H9 (cell line): Measurements from ENCODE around the gene ZFYVE28. TPM values are rescaled to one million over a fixed set of nuclear protein-coding genes. Genes with fewer than 3 reads are reported as not detected.

Source experiments
- DNase-seq: peaks from one replicate; pipeline ENCODE4 v3.0.0-alpha.2; 2017
- H2AFZ ChIP-seq: one replicate; pipeline ENCODE4 v1.6.1; 2013; ENCODE audit warnings: mild to moderate bottlenecking, low read length, control low read depth, moderate library complexity
- H2AK5ac ChIP-seq: 2 replicates; pipeline ENCODE4 v1.6.1; 2013; ENCODE audit warnings: low read length, control low read depth, mixed read lengths; ENCODE audit not compliant: insufficient read length
- H2BK120ac ChIP-seq: one replicate; pipeline ENCODE4 v1.6.1; 2013; ENCODE audit warnings: low read depth, mild to moderate bottlenecking, low read length, control low read depth, inconsistent platforms; ENCODE audit not compliant: poor library complexity, severe bottlenecking
- H2BK12ac ChIP-seq: 2 replicates; pipeline ENCODE4 v1.6.1; 2013; ENCODE audit warnings: low read length, control low read depth, mixed read lengths, low read depth; ENCODE audit not compliant: insufficient read length
- H2BK15ac ChIP-seq: 2 replicates; pipeline ENCODE4 v1.6.1; 2013; ENCODE audit warnings: low read depth, low read length, control low read depth
- H2BK20ac ChIP-seq: one replicate; pipeline ENCODE4 v1.6.1; 2013; ENCODE audit warnings: low read depth, mild to moderate bottlenecking, low read length, control low read depth, inconsistent platforms; ENCODE audit not compliant: poor library complexity, severe bottlenecking
- H2BK5ac ChIP-seq: 2 replicates; pipeline ENCODE4 v1.6.1; 2013; ENCODE audit warnings: low read length, control low read depth, mixed read lengths; ENCODE audit not compliant: insufficient read length
- H3K14ac ChIP-seq: 2 replicates; pipeline ENCODE4 v1.6.1; 2013; ENCODE audit warnings: low read length, control low read depth; ENCODE audit not compliant: insufficient read depth
- H3K18ac ChIP-seq: 2 replicates; pipeline ENCODE4 v1.6.1; 2013; ENCODE audit warnings: low read depth, mild to moderate bottlenecking, mixed read lengths, low read length, control low read depth; ENCODE audit not compliant: insufficient read length
- H3K23ac ChIP-seq: 2 replicates; pipeline ENCODE4 v1.6.1; 2013; ENCODE audit warnings: low read length, control low read depth, mixed read lengths, low read depth; ENCODE audit not compliant: insufficient read length
- H3K23me2 ChIP-seq: 2 replicates; pipeline ENCODE4 v1.6.1; 2013; ENCODE audit warnings: low read depth, mild to moderate bottlenecking, mixed read lengths, low read length, control low read depth; ENCODE audit not compliant: insufficient read length, poor library complexity, severe bottlenecking
- H3K27ac ChIP-seq: 2 replicates; pipeline ENCODE4 v1.5.1; 2013; ENCODE audit warnings: low read length, control low read depth, mixed read lengths, low read depth; ENCODE audit not compliant: insufficient read length
- H3K27me3 ChIP-seq: 2 replicates; pipeline ENCODE4 v1.6.1; 2013; ENCODE audit warnings: low read length, control low read depth, inconsistent platforms; ENCODE audit not compliant: insufficient read depth
- H3K4ac ChIP-seq: 2 replicates; pipeline ENCODE4 v1.6.1; 2013; ENCODE audit warnings: low read depth, mild to moderate bottlenecking, control low read depth, inconsistent platforms, low read length, moderate library complexity
- H3K4me1 ChIP-seq: 2 replicates; pipeline ENCODE4 v1.6.1; 2013; ENCODE audit warnings: low read length, control low read depth, inconsistent platforms; ENCODE audit not compliant: insufficient read depth
- H3K4me2 ChIP-seq: 2 replicates; pipeline ENCODE4 v1.6.1; 2013; ENCODE audit warnings: low read length, control low read depth, mixed read lengths; ENCODE audit not compliant: insufficient read length, insufficient read depth
- H3K56ac ChIP-seq: 2 replicates; pipeline ENCODE4 v1.6.1; 2013; ENCODE audit warnings: low read depth, mild to moderate bottlenecking, mixed read lengths, low read length, control low read depth; ENCODE audit not compliant: insufficient read length
- H3K79me1 ChIP-seq: 2 replicates; pipeline ENCODE4 v1.6.1; 2013; ENCODE audit warnings: low read depth, mild to moderate bottlenecking, moderate library complexity, low read length, control low read depth, inconsistent platforms; ENCODE audit not compliant: insufficient read depth, poor library complexity, severe bottlenecking
- H3K79me2 ChIP-seq: 2 replicates; pipeline ENCODE4 v1.6.1; 2013; ENCODE audit warnings: low read length, control low read depth, inconsistent platforms; ENCODE audit not compliant: insufficient read depth
- H3K9ac ChIP-seq: 2 replicates; pipeline ENCODE4 v1.6.1; 2013; ENCODE audit warnings: low read length, control low read depth, mixed read lengths; ENCODE audit not compliant: insufficient read length; ENCODE audit errors: extremely low read depth
- H3K9me3 ChIP-seq: one replicate; pipeline ENCODE4 v1.6.1; 2013; ENCODE audit warnings: low read depth, low read length, inconsistent platforms; ENCODE audit not compliant: control insufficient read depth
- H3T11ph ChIP-seq: one replicate; pipeline ENCODE4 v1.6.1; 2013; ENCODE audit warnings: mild to moderate bottlenecking, low read length, control low read depth, inconsistent platforms
- H4K20me1 ChIP-seq: one replicate; pipeline ENCODE4 v1.6.1; 2013; ENCODE audit not compliant: control insufficient read depth, insufficient read length, insufficient read depth
- H4K5ac ChIP-seq: 2 replicates; pipeline ENCODE4 v1.6.1; 2013; ENCODE audit warnings: low read depth, mild to moderate bottlenecking, mixed read lengths, low read length, control low read depth; ENCODE audit not compliant: insufficient read length
- H4K8ac ChIP-seq: replicated peaks from 2 replicates; pipeline ENCODE4 v1.6.1; 2013; ENCODE audit warnings: low read length, control low read depth, mixed read lengths, low read depth; ENCODE audit not compliant: insufficient read length
- H4K91ac ChIP-seq: 2 replicates; pipeline ENCODE4 v1.6.1; 2013; ENCODE audit warnings: low read depth, mild to moderate bottlenecking, moderate library complexity, mixed read lengths, low read length, control low read depth; ENCODE audit not compliant: insufficient read length
- H3K27ac Mint-ChIP-seq, 3 experiments: 2 replicates in 2 of 3; 3 replicates in 1 of 3; pipeline ENCODE4 v1.8.0; 2020 to 2021; ENCODE audit warnings: mixed read lengths in 3 of 3, mild to moderate bottlenecking in 1 of 3, moderate library complexity in 1 of 3
- H3K27me3 Mint-ChIP-seq: 2 replicates; pipeline ENCODE4 v1.8.0; 2021; ENCODE audit warnings: low read depth, mild to moderate bottlenecking, moderate library complexity, mixed read lengths
- H3K36me3 Mint-ChIP-seq, 3 experiments: 2 replicates in 2 of 3; 3 replicates in 1 of 3; pipeline ENCODE4 v1.8.0; 2020 to 2021; ENCODE audit warnings: low read depth in 3 of 3, mixed read lengths in 3 of 3; ENCODE audit not compliant: insufficient read depth in 1 of 3
- H3K4me1 Mint-ChIP-seq, 2 experiments: 2 replicates each; pipeline ENCODE4 v1.8.0; 2020; ENCODE audit warnings: mixed read lengths in 2 of 2
- H3K4me3 Mint-ChIP-seq, 2 experiments: 2 replicates in 1 of 2; 3 replicates in 1 of 2; pipeline ENCODE4 v1.8.0; 2020 to 2021; ENCODE audit warnings: mild to moderate bottlenecking in 2 of 2, mixed read lengths in 2 of 2, moderate library complexity in 1 of 2
- H3K9me3 Mint-ChIP-seq, 2 experiments: 2 replicates in 1 of 2; 3 replicates in 1 of 2; pipeline ENCODE4 v1.8.0; 2020; ENCODE audit warnings: mild to moderate bottlenecking in 2 of 2, mixed read lengths in 2 of 2, moderate library complexity in 1 of 2
- CTCF ChIP-seq: fragments of 200-600 bp; sonication (generic); conservative IDR thresholded peaks from 3 replicates; pipeline ENCODE4 v1.8.0; 2021; ENCODE audit warnings: antibody characterized with exemption, mild to moderate bottlenecking
- WGBS: extraction: QIAGEN DNeasy Blood & Tissue Kit; methylation state at CpG from one replicate; pipeline ENCODE4 v1.1.7; 2013; ENCODE audit warnings: missing lambda C conversion rate, low lambda C conversion rate, mixed read lengths; ENCODE audit not compliant: insufficient read length; ENCODE audit errors: extremely low coverage; 5-methylcytosine and 5-hydroxymethylcytosine counted together
- total RNA-seq: library from RNA; stranded (reverse); gene quantifications from 2 replicates; pipeline ENCODE4 v1.2.1, GENCODE V29; 2021

Gene ZFYVE28
- total RNA-seq, 1 experiment from 2014 or later, result 0.98 TPM

DNA sequence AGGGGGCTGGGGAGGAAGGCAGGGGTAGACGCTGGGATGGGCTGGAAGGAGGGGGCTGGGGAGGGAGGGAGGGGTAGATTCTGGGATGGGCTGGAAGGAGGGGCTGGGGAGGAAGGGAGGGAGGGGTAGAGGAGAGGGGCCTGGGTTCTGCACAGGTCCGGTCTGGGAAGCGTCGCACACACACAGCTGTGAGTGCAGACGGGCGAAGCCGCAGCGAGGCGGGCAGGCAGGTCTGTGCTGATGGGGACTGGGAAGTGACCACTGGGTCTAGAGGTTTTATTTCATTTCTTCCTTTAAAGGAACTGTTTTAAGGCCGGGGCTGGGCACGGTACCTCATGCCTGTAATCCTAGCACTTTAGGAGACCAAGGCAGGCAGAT lies 87.4 kb downstream of the ZFYVE28 start:
- Mint-ChIP-seq H3K4me1 (peaks cover 5 to 12% of the 10 kb centered on the region in 2 experiments), H3K27ac (no peak overlapping the region), H3K9me3 (peaks cover 0 to 5% of the 10 kb centered on the region in 2 experiments; a peak in 4 of 5 replicates), H3K4me3 (no peak overlapping the region), H3K27me3 (peaks cover 2% of the 10 kb centered on the region), H3K36me3 (no peaks in the 10 kb centered on the region; a peak in 1 of 7 replicates)
- Histone ChIP-seq H4K91ac (no peak overlapping the region), H3K23ac (no peak overlapping the region), H3K56ac (no peak overlapping the region), H2BK120ac (no peak overlapping the region), H3K4ac (no peak overlapping the region), H3K27me3 (no peaks in the 10 kb centered on the region), H3K14ac (no peak overlapping the region), H3T11ph (no peak overlapping the region), H2BK20ac (no peak overlapping the region), H2AK5ac (no peak overlapping the region), H3K18ac (no peak overlapping the region), H2BK15ac (no peak overlapping the region), H2BK5ac (no peak overlapping the region), H4K5ac (no peak overlapping the region), H4K8ac (no peak overlapping the region), H3K79me1 (no peaks in the 10 kb centered on the region), H3K9me3 (no peaks in the 10 kb centered on the region), H2BK12ac (no peak overlapping the region), H3K23me2 (no peaks in the 10 kb centered on the region), H2AFZ (no peak overlapping the region), H3K27ac (no peak overlapping the region), H3K79me2 (no peaks in the 10 kb centered on the region), H3K4me2 (no peak overlapping the region), H4K20me1 (no peaks in the 10 kb centered on the region), H3K4me1 (no peaks in the 10 kb centered on the region), H3K9ac (no peak overlapping the region)
- no peak for TF ChIP-seq CTCF
- WGBS, result no CpG with 5 or more reads among the region's 11 CpGs
- no peak for DNase-seq
